ENCODE results near the gene ING4.
A peak's percentile ranks its signal among the peaks of the same experiment; 100 is the strongest.

The ING4 gene

GRCh38 chr12:6635375-6635855 is 27.5 kb downstream of the ING4 start:
- peak in 1 of 3 donors; percentile 18 for DNase-seq

GRCh38 chr12:6632026-6632983 is 30.6 kb downstream of the ING4 start:
- DNase-seq: peak; percentile 58 to 66 (median 65)

GRCh38 chr12:6631549-6631961 is 31.4 kb downstream of the ING4 start:
- peak in 1 of 3 donors; percentile 15 for DNase-seq

- peak in 1 of 3 donors; percentile 13 for DNase-seq
These were observed 32.2 kb downstream of the ING4 start for GRCh38 chr12:6630736-6631135.

- no peak for DNase-seq
These were observed 35.3 kb downstream of the ING4 start for GRCh38 chr12:6627616-6628015.

GRCh38 chr12:6626654-6627283 is 36.1 kb downstream of the ING4 start:
- no peak for DNase-seq

- no peak for DNase-seq
These were observed 42.0 kb downstream of the ING4 start for GRCh38 chr12:6620885-6621274.

- peak; percentile 69 to 87 (median 81) for DNase-seq
These were observed 42.6 kb downstream of the ING4 start for GRCh38 chr12:6620137-6620884.

GRCh38 chr12:6618483-6619225 is 44.3 kb downstream of the ING4 start:
- DNase-seq: peak; percentile 54 to 67 (median 65)

- DNase-seq: no peak
These were observed 47.1 kb downstream of the ING4 start for GRCh38 chr12:6615802-6616201.

GRCh38 chr12:6614513-6615172 is 48.3 kb downstream of the ING4 start:
- no peak for DNase-seq

GRCh38 chr12:6613776-6614512 is 49.0 kb downstream of the ING4 start:
- DNase-seq: peak; percentile 73 to 85 (median 76)

- no peak for DNase-seq
These were observed 49.7 kb downstream of the ING4 start for GRCh38 chr12:6613015-6613775.

- DNase-seq: no peak
These were observed 50.3 kb downstream of the ING4 start for GRCh38 chr12:6612652-6613014.

- no peak for DNase-seq
These were observed 50.7 kb downstream of the ING4 start for GRCh38 chr12:6612247-6612646.

- peak in 1 of 3 donors; percentile 23 for DNase-seq
These were observed 54.2 kb downstream of the ING4 start for GRCh38 chr12:6608592-6609281.

GRCh38 chr12:6607751-6608591 is 54.9 kb downstream of the ING4 start:
- peak; percentile 32 to 40 (median 40) for DNase-seq

GRCh38 chr12:6606331-6607131 is 56.4 kb downstream of the ING4 start:
- peak; percentile 78 to 92 (median 85) for DNase-seq

All from suppressor macrophage treated with lipopolysaccharide for 1 hour (primary cell).